Embryonic facial prominence (tissue), 1 donor: Measurements from ENCODE around the gene CCDC154.

Experiments
- DNase-seq: peaks from one replicate; pipeline ENCODE4 v3.0.0-alpha.2; 2016; ENCODE audit errors: extremely low spot score

The CCDC154 gene

GRCh38 chr16:1385232-1385631 is 59.1 kb downstream of the CCDC154 start:
- no peak for DNase-seq
